Adipocyte (in vitro differentiated cells): ENCODE results near the gene HMOX1.

Source experiments
- DNase-seq: peaks from one replicate; pipeline ENCODE4 v3.0.0-alpha.2; 2015; ENCODE audit warnings: low read depth
- H3K27me3 ChIP-seq: replicated peaks from 2 replicates; pipeline ENCODE4 v1.7.0; 2013; ENCODE audit warnings: mild to moderate bottlenecking, low read length, moderate library complexity; ENCODE audit not compliant: control insufficient read depth, insufficient read depth
- H3K36me3 ChIP-seq: 2 replicates; pipeline ENCODE4 v1.7.0; 2013; ENCODE audit warnings: low read length, mild to moderate bottlenecking, moderate library complexity; ENCODE audit not compliant: control insufficient read depth, insufficient read depth, severe bottlenecking
- H3K4me1 ChIP-seq: 2 replicates; pipeline ENCODE4 v1.7.0; 2013; ENCODE audit warnings: mild to moderate bottlenecking, low read length, moderate library complexity; ENCODE audit not compliant: control insufficient read depth, insufficient read depth
- H3K4me3 ChIP-seq: 2 replicates; pipeline ENCODE4 v1.7.0; 2013; ENCODE audit warnings: mild to moderate bottlenecking, low read length, moderate library complexity
- H3K9ac ChIP-seq: 2 replicates; pipeline ENCODE4 v1.7.0; 2013; ENCODE audit warnings: mild to moderate bottlenecking, low read length, moderate library complexity
- H3K9me3 ChIP-seq: 2 replicates; pipeline ENCODE4 v1.7.0; 2013; ENCODE audit warnings: mild to moderate bottlenecking, low read length, moderate library complexity; ENCODE audit not compliant: control insufficient read depth

The HMOX1 gene

DNA sequence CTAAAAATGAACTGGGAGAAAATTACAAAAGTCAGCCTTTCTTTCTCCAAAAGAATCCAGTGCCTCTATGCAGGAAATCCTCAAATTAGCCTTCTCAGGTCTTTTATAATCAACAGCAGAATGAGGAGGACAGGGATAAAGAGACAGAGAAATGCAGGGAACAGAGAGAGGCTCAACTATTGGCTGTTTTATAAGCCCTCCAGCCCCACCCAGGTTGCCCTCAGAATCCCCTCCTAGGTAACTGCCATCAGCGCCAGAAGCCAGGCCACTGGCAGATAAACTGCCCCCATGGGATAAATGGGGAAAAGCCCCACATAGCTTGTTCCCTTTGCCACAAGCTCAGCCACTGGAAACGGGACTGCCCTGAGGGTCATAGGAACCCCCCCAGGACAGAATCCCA is 10.9 kb upstream of the HMOX1 start:
- peak overlapping the region; percentile 28 for H3K9ac ChIP-seq
- H3K9me3 ChIP-seq = no peaks in the 10 kb centered on the region
- H3K27me3 ChIP-seq = no peaks in the 10 kb centered on the region
- DNase-seq = no peak
- no peaks in the 10 kb centered on the region for H3K36me3 ChIP-seq
- H3K4me1 ChIP-seq = peaks cover 24% of the 10 kb centered on the region
- no peak overlapping the region for H3K4me3 ChIP-seq

DNA sequence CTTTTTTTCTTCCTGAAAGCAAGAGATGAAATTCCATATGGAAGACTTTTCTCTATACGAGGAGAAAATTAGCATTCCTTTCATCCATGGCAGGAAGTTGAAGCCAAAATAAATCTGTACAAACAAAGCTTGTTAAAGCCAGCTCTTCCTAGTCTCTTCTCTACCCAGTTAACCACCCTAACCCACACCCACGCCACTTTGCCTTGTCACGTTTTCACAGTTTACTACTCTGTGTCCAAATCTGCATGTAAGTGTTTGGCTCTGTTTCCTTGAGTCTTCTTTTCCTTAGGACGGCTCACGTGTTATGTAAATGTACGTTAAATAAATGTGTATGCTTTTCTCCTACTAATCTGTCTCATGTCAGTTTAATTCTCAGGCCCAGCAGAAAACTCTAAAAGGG is 7.1 kb upstream of the HMOX1 start:
- no peaks in the 10 kb centered on the region for H3K9me3 ChIP-seq
- H3K27me3 ChIP-seq = no peaks in the 10 kb centered on the region
- no peak for DNase-seq
- no peak overlapping the region for H3K4me3 ChIP-seq
- H3K36me3 ChIP-seq = no peaks in the 10 kb centered on the region
- peaks cover 57% of the 10 kb centered on the region for H3K4me1 ChIP-seq
- no peak overlapping the region for H3K9ac ChIP-seq

DNA sequence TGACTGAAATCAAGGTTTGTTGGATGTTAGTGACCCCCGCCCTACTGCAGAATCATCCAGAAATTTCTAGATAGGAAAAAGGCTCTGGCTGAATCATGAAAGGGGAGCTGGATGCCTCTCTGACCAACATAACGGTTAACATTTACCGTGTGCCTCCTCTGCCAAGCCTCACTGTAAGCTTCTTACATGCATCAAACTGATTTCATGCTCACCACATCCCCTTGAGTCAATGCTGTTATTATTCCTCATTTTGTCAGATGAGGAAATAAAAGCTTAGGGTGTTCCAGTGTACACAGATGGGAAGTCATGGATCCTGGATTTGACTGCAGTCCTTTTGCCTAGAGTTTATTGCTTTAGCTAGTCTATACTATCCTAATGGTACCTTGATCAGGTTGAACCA is 5.9 kb upstream of the HMOX1 start:
- Histone ChIP-seq H3K36me3 (no peaks in the 10 kb centered on the region), H3K9ac (peak overlapping the region; percentile 59), H3K4me1 (peaks cover 63% of the 10 kb centered on the region), H3K27me3 (no peaks in the 10 kb centered on the region), H3K9me3 (no peaks in the 10 kb centered on the region), H3K4me3 (no peak overlapping the region)
- no peak for DNase-seq

DNA sequence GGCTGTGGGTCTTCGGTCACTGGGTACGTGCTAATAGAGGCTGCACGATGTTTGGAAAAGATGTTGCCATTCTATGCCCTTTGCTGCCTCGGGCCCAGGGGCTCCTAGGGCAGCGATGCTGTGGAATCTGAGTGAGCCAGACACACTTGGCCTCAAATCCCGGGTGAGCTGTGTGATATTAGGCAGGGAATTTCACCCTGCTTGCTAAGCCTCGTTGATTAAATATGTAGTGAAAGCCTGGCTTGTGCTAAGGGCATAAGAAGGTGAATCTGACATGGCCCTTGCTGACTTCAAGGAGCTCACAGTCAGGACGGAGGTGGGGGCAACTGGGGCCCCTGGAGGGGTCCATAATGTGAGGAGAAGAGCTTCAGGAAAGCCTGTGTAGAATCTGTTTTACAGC is 5.4 kb upstream of the HMOX1 start:
- Histone ChIP-seq H3K36me3 (no peaks in the 10 kb centered on the region), H3K9ac (peak overlapping the region; percentile 59), H3K4me1 (peaks cover 63% of the 10 kb centered on the region), H3K27me3 (no peaks in the 10 kb centered on the region), H3K9me3 (no peaks in the 10 kb centered on the region), H3K4me3 (no peak overlapping the region)
- DNase-seq = no peak

DNA sequence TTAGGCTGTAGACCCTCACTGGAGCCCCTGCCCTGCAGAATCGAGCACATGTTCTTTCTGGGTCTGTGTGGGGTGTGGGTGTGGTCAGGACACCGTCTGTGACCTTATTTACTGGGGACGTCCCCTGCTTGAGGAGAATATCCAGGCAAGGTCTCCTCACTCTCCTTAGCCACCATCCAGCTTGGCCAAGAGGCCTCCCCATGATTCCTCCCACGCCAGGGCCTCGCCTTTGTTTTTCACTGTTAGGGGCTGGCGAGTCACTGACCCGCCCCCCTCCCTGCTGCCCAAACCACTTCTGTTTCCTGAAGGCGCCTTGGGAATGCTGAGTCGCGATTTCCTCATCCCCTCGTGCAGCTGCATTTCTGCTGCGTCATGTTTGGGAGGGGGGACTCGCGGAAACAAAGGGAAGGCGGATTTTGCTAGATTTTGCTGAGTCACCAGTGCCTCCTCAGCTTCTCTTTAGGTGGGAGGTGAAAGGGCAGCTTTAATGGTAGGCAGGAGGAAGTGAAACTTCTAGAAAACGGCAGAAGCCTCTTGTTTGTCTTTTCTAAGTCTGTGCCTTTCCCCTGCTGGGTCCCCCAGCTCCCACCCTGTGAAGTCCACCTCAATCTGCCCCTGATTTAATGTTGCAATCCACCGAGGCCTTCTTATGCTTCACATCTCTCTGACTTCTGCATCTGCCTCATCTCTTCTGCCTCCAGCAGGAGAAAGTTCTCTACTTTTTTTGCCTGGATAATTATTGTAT is 4.0 kb upstream of the HMOX1 start:
- Histone ChIP-seq H3K9ac (peak overlapping the region; percentile 78), H3K27me3 (no peaks in the 10 kb centered on the region), H3K36me3 (no peaks in the 10 kb centered on the region), H3K4me3 (peak overlapping the region; percentile 30), H3K9me3 (no peaks in the 10 kb centered on the region), H3K4me1 (peaks cover 67% of the 10 kb centered on the region)
- DNase-seq = peak; percentile 98

DNA sequence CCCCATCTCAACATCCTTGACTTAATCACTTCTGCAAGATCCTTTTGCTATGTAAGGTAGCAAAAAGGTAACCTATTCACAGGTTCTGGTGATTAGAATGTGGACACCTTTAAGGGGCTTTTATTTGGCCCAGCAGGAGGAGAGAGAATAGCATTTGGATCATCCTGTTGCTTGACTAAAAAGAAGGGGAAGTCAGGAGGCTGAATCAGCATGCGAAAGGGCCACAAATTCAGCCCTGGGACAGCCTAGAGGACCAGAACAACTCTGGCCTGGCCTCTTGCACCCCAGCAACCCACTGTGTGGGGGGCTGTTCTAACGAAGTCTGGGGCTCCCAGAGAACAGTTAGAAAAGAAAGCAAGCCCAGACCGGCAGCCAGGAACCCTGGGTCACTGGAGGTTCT is 3.2 kb upstream of the HMOX1 start:
- H3K4me1 ChIP-seq = peaks cover 65% of the 10 kb centered on the region
- no peaks in the 10 kb centered on the region for H3K9me3 ChIP-seq
- H3K27me3 ChIP-seq = no peaks in the 10 kb centered on the region
- H3K36me3 ChIP-seq = peaks cover under 1% of the 10 kb centered on the region
- H3K4me3 ChIP-seq = no peak overlapping the region
- DNase-seq = no peak
- H3K9ac ChIP-seq = peak overlapping the region; percentile 78

DNA sequence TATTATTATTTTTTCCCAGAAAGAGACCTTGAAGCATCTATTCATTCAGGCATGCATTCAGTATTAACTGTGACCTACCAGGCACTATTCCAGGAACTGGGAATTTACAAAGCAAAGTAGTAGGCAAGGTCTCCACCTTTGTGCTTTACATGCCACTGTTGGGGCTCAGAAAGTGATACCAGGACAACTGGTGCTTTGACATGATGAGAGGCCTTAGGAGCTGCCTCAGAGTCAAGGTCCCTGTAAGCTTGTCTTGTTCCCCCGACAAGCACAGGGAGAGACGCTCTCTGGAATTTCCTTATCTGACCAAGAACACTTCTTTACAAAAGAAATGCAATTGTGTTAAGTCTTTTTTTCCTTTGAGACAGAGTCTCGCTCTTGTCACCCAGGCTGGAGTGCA is 2.3 kb upstream of the HMOX1 start:
- Histone ChIP-seq H3K36me3 (peaks cover 9% of the 10 kb centered on the region), H3K4me3 (no peak overlapping the region), H3K27me3 (no peaks in the 10 kb centered on the region), H3K4me1 (peaks cover 74% of the 10 kb centered on the region), H3K9me3 (no peaks in the 10 kb centered on the region), H3K9ac (no peak overlapping the region)
- DNase-seq = no peak

DNA sequence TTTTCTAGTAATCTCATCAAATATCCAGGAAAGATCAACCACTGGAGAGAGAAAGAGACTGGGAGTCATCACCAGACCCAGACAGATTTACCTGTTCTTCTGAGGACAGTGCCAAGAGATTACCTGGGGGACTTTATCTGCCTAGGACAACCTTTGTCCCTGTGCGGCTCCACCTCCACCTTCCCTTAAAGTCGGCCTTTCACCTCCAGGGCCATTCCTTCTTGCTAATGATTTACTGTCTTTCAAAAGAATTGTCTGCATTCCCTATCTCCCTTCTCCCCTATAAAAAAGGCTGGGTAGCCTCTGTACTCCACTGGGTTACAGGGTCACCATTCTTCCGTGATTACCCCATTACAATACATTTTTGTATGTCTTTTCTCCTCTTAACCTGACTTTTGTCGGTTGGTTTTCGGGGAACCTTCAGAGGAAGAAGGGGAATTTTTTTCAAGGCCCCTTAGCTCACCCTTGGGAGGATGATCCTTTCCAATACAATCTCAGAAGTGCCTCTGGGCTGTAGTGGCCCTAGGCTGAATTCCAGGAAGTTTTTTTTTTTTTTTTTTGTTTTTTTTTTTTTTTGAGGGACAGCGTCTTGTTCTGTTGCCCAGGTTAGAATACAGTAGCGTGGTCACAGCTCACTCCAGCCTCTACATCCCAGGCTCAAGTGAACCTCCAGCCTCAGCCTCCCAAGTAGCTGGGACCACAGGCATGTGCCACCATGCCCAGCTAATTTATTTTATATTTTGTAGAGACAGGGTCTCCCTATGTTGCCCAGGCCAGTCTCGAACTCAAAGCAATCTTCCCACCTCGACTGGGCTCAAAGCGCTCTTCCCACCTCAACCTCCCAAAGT is 1.5 kb upstream of the HMOX1 start:
- Histone ChIP-seq H3K9me3 (no peaks in the 10 kb centered on the region), H3K9ac (no peak overlapping the region), H3K27me3 (no peaks in the 10 kb centered on the region), H3K4me3 (no peak overlapping the region), H3K4me1 (peaks cover 79% of the 10 kb centered on the region), H3K36me3 (peaks cover 17% of the 10 kb centered on the region)
- no peak for DNase-seq

DNA sequence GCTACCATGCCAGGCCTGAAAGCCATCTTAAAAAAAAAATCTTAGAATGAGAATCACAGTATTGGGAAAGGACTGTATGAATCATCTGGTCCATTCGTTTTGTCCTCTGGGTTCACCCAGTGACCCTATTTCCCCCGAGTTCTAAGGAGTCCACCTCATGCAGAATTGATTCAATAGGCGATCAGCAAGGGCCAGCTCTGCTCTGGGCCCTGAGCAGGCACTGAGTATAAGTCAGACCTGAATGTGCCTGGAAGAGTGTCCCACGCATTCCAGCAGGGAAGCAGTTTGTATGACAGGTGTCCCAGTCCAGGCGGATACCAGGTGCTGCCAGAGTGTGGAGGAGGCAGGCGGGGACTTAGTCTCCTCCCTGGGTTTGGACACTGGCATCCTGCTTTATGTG is 883 bp upstream of the HMOX1 start:
- Histone ChIP-seq H3K9ac (peak overlapping the region; percentile 99), H3K4me3 (peak overlapping the region; percentile 59), H3K9me3 (no peaks in the 10 kb centered on the region), H3K4me1 (peaks cover 82% of the 10 kb centered on the region), H3K27me3 (no peaks in the 10 kb centered on the region), H3K36me3 (peaks cover 23% of the 10 kb centered on the region)
- DNase-seq = peak; percentile 43

DNA sequence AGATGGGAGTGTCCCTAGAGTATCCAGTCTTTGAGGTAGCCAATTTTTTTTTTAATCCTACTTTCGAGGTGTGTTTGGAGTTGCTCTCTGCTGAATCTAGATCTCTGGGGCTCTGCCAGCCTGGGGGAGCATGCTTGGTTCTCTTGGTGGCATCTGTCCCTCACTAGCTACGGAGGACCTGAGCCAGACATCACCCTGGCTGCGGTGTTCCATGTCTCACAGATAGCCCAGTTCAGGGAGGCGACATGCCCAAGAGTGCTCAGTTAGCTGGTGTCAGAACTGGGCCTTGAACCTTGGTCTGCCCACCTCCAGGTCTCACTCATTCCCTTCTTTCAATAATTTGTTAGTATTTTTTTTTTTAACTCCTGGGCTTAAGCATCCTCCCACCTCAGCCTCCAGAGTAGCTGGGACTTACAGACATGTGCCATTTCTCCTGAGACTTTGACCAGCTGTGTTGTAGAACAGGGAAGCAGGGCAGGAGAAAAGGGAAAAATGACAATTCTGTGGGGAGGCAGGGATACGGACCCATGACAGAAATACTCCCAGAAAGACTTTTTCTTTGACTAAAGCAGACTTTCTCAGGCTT is 621 bp downstream of the HMOX1 start:
- H3K36me3 ChIP-seq = peaks cover 32% of the 10 kb centered on the region
- DNase-seq = peak; percentile 34
- H3K4me3 ChIP-seq = peak overlapping the region; percentile 97
- H3K27me3 ChIP-seq = no peaks in the 10 kb centered on the region
- H3K4me1 ChIP-seq = peaks cover 72% of the 10 kb centered on the region
- peak overlapping the region; percentile 99 for H3K9ac ChIP-seq
- no peaks in the 10 kb centered on the region for H3K9me3 ChIP-seq

DNA sequence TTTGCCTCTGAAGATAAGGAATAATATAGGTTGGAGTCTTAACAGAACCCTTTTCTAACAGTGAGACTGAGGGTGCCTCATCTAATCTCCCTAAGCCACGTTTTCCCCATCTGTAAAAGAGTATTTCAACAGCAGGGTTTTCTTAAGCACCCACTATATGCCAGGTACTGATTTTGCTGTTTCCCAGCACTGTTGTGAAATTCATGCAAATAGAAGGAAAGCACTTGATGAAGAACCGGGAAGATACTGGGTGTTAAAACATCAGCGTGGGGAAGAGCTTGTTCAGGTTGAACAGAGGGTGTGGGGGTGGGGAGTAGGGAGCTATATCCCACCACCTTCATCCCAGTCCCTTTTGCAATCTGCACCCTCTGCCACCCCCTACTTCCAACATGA is 2.8 kb downstream of the HMOX1 start:
- Histone ChIP-seq H3K4me1 (peaks cover 61% of the 10 kb centered on the region), H3K9me3 (no peaks in the 10 kb centered on the region), H3K27me3 (no peaks in the 10 kb centered on the region), H3K36me3 (peaks cover 52% of the 10 kb centered on the region), H3K4me3 (peak overlapping the region; percentile 97), H3K9ac (peak overlapping the region; percentile 99)
- no peak for DNase-seq
